ENCODE data around the gene PARD3. TPM values are rescaled to one million over a fixed set of nuclear protein-coding genes. Genes with fewer than 3 reads are reported as not detected.
"Not testable (repeated sequence)": the region's sequence is repeated elsewhere in the genome, so short reads cannot be mapped to it uniquely, and the experiment has no call there.

Gene PARD3
- total RNA-seq, 1 donor from 2014 or later = 0.93 TPM

DNA sequence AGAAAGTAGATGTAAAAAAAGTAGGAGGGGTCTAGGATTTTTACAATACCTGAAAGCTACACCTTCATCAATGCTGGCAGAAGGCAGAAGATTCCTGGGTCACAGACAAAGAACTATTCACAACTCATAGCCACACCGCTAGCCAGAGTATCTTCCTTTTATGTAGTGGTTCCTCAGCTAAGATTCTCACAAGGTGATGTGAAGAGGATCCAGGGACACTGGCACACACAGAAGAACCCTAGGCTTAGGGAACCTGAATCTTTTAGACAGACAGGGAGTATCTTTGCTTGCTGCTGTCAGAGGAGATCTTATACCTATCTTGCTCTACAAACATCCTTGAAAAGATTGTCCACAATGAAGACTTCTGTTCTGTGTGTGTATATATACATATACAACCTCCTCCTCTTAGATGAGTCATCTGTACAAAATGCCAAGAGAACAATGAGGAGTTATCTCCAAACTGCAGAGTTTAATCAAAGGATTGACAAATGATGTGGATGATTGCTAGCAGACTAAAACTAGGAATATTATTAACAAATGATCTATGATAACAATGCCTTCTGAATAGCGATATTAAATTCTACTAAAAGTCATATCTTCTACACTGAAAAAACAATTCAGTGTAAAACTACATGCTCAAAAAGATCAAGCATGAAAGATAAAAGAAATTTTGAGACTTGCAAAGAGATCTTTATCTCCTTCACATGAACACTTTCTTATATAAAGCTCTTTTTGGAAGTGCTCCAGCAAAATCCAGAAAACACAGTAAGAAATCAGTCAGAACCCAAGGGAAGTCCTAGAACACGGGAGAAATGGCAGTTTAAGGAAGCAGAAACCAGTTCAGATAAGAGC lies 409.3 kb downstream of the PARD3 start:
- intact Hi-C loops (cut with micrococcal nuclease) = no loop called here

DNA sequence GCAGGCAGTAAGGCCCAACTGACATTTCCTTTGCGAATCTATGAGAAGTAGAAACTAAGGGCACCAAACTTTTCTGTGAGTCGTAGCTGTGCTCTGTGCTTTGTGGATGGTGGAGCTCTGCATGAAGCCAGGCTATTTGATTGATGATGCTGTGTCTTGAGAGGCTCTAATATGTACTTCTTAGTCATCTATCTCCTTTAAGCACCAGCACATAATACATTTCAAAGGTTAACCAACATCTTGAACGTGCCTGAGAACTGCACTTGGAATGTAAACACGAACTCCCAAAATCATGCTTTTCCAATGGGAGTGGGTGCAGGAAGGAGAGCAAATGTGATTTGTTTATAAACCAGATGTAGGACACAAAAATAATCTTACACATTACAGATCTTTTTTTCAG lies 411.6 kb downstream of the PARD3 start:
- intact Hi-C loops (cut with micrococcal nuclease) = no loop called here

DNA sequence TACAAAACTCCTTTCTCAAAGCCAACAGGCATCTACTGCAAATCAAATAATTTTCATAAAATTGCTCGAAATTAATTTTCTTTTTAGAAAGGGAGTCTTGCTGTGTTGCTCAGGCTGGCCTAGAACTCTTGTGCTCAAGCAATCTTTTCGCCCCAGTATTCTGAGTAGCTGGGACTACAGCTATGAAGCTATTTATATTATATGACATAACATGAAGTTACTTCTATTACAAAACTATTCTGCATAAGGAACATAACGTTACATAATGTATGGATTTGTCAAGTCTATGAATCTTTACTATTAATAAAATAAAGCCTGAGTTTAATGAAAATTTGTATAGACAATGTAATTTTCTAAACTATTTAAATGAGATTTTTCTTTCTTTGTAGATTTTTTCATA lies 415.0 kb downstream of the PARD3 start:
- intact Hi-C loops (cut with micrococcal nuclease) = no loop called here

DNA sequence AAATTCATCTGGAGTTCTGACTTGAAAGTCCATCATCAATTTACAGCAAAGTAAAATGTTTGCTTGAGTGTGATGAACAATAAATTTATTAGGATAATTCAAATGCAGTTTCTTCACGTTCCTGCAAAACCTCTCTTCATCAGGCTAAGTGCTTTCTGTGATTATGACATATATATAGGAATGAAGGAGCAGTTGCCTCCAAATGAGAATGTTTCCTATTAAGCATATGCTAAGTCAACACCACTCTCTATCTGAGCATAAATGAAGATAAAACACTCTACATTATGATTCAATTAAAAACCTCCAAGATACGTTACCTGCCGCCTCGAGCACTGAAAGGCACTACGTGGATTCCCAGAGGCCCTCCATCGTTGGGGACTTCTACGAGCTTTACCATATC lies 416.1 kb downstream of the PARD3 start:
- intact Hi-C loops (cut with micrococcal nuclease) = no loop called here

DNA sequence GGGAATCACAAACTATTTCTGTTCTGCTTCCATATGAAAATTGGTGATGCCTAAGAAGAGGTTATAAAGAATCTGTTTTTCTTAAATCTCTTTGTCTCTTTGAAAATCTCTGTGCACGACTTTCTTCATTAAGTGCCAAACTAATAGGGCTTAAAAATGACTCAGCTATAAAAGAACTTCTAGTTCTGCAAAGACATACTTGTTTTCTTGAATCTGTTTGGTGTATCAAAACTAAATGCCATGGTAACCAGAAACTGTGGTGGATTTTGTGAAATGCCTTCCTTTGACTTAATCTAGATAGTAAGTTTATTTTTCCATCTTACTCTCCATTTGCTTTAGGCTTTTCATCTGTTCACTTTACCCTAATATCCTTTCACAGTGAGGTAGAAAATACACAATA lies 417.8 kb downstream of the PARD3 start:
- intact Hi-C loops (cut with micrococcal nuclease) = no loop called here

DNA sequence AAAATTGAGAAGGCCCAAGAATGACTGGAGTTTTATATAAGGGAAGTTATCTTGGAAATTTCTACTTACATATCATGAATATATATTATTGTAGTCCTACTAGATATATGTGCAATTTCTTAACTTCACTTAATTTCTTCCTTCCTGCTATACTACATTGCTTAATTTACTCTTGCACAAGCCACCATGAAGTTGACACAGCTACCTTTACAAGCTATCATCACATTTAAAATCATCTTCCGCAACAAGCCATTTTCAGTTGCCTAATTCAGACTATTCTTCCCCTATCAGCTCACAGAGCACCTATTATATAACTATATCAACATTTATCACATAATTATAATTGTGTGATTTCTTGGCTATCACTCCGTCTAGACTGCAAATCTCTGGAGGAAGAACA lies 418.4 kb downstream of the PARD3 start:
- intact Hi-C loops (cut with micrococcal nuclease) = no loop called here

DNA sequence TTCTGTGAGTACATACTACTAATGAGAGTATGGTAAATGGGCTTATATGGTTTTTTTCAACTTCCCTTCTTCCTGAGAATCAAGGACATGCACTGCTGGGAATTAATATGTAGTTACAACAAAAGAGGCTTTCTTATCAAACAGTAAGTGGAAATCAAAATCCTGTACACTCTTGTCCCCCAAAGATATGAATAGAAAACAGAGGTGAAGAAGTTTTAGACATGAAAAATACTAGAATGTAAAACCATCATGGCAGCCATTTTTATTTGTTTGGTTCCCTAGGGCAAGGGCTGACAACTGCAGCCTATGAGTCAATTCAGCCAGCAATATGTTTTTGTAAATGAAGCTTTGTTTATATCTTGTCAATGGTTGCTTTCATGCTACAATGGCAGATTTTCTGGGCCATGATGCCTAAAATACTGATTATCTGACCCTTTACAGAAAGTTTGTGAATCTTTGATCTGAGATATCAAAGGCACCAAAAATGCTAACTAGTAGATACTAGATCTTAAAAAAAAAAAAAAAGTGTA lies 422.4 kb downstream of the PARD3 start:
- intact Hi-C loops (cut with micrococcal nuclease) = no loop called here

DNA sequence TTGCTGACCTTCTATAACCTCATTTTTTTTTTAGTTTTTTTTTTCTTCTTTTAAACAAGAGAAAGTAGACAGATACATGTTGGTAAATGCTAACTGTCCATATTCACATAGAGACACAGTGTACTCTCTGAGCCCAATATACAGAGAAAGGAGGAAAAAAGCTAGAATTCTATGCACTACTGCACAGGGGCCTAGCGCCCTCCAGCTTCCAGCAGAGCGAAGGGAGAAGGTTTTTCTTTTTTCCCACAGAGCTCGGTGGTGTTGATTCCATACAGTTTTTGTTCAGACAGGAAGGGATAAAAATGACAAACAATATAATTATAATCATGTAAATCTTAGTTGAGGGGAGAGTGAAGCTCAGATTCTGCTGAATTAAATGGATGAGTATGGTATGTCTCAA lies 423.9 kb downstream of the PARD3 start:
- intact Hi-C loops (cut with micrococcal nuclease) = not testable (repeated sequence)

DNA sequence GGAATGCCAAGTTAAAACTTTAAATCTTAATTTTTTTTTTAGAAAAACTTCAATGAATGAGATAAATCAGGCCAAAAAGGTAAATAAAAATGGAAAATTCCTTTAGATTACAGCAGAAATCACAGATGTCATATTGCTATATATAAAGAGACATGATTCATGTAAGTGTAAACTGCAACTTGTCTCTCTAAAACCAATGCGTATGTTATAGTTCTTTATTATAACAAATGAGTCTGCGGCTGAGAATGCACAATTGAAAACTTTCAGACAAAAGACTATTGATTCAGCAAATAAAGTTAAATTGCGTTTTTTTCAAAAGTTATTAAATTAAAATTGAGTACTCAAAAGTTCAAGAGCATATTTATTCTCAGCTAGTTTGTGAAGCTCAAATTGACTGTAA lies 425.3 kb downstream of the PARD3 start:
- intact Hi-C loops (cut with micrococcal nuclease) = no loop called here

DNA sequence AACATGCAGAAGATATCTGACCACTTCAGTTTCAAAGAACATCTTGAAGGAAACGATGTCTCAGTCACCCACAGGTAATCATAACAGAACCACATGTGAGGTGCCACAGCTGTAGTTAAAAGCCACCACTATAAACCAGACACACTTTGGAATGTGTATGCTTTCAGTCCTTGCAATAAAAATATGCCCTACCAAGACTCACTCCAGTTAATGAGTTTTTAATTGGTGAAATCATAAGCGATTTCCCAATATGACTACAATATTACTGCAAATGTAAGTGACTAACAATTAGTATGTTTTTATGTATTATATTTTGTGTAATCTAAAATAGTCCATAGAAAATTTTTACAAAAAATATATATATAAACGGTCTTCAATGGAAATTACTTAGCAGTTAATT lies 428.2 kb downstream of the PARD3 start:
- intact Hi-C loops (cut with micrococcal nuclease) = no loop called here

DNA sequence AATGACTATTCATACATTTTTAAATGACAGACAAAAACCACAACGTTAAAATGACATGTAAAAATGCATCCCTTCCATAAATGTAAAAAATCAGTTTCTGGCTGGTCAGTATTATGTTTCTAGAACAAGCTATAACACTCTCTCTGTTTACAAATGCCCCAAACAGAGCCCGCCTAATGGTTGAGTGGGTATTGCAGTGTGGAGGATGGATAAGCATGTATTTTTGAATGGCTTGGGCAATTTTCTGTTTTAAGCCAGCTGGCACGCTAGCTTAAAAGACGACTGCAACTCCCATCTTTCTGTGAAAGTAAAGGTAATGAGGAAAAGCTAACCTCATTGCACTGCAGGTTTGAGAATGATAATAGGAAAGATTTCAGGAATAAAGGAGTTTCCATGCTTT lies 430.7 kb downstream of the PARD3 start:
- intact Hi-C loops (cut with micrococcal nuclease) = no loop called here

DNA sequence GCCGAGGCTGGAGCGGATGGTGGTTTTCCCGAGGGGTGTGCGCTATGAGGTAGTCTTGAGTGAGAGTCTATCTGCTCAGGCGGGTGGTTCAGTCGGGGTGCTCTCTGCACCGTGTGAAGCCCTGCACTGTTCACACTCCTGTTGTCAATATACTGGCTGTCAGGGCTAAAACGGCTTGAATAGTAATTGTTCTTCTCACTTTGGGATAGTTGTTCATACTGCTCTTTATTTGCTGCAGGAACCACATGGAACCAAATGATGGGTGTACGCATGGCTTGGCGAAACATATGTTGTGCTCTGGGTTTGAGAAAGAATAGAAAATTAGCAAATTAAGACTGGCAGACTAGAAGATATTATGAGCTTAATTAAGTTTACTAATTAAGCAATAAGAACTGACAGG lies 432.5 kb downstream of the PARD3 start:
- intact Hi-C loops (cut with micrococcal nuclease) = no loop called here

DNA sequence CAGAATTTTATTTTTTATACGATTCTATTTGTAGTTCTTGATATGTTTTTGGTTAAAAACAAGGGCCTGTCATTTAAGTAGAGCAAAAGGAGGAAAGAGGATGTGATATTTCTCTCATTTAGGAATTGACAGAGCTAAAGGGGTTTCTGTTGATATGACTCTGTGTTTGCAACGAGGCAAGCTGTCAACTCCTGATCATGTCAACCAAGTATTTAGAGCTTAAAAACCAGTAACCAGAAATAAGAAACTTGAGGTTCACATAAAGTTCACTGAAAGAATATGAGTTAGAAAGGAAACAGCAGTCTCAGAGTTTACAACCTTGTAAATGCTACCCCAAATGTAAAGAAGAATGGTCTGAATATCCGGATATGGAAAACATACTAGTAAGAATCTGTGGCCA lies 434.2 kb downstream of the PARD3 start:
- intact Hi-C loops (cut with micrococcal nuclease) = no loop called here

DNA sequence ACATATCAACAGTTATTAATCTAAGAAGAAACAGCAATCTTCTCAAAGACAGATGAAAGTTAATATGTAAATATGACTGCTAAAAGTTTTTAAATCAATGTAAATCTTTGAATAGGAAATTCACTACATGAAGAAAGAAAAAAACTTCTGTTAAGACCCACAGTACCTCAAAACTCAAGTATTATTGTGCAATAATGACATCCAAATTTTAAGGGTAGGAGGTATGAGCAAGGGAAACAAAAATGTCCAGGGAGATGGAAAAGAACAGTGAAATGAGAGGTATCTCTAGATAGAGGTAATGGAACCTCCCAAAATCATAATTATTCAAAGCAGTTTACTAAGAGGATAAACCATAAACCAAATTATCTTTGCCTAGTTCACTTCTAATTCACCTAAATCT lies 436.8 kb downstream of the PARD3 start:
- intact Hi-C loops (cut with micrococcal nuclease) = no loop called here

DNA sequence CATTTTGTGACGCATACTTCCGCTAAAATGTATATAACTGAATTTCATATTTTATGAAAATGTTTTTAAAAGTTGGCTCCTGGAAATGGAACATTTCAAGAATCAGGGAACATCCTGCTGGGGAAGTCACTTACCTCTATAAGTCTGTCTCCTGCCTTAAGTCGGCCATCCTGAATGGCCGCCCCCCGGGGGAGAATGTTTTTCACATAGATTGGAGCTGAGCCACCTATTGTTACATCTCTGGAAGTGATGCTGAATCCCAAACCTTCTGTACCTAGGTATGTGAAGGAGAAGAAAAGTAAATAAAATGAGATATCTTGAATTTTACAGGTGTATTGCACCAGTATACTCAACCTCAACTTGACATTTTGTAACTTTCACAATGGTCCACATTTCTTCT lies 437.3 kb downstream of the PARD3 start:
- intact Hi-C loops (cut with micrococcal nuclease) = no loop called here

DNA sequence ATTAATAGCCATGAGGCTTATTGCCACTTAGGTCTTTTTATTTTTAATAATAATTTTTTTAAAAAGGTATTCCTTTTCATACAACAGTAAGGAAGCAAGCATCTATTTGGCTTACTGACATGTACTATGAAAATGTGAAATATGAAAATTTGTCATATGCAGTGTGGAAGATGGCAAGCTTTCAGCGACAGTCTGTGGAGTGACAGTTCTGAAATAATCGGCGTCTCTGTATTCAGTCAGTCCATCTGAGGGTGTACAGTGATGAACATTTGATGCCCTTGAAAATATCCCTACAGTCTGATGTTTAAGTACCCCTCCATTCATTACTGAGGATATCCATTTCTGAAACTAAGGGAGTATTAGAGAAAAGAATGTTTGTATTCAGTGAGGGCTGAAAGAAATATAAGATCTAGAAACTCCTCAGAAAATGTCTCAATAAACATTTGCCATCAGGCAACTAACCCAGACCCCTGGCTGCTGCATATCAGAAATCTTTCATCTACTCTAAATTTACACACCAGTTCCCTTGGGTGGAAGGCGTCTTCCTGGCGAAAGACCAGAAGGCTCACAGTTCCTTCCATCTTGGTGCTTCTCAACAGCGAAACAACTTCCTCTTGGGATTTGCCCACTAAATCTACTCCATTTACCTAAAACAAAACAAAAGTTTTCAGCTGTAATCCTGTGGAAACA lies 440.6 kb downstream of the PARD3 start:
- intact Hi-C loops (cut with micrococcal nuclease) = no loop called here

DNA sequence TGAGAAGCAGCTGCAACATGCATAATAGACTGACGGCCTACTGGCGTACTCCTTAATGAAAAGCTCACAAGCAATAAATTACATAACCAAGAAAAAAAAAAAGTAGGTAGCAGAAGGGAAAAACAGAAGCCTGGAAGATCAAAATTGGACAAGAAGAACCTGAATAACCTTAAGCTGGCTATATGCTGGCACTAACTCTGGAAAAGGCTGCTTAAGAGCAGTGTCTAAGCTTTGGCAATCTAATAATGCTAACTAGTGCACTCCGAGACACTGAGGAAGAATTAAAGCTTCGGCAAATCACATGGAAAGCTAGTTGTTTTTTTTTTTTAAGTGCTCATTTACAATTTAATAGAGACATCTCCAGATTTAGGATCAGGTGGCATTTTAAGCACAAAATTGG lies 441.9 kb downstream of the PARD3 start:
- intact Hi-C loops (cut with micrococcal nuclease) = no loop called here

DNA sequence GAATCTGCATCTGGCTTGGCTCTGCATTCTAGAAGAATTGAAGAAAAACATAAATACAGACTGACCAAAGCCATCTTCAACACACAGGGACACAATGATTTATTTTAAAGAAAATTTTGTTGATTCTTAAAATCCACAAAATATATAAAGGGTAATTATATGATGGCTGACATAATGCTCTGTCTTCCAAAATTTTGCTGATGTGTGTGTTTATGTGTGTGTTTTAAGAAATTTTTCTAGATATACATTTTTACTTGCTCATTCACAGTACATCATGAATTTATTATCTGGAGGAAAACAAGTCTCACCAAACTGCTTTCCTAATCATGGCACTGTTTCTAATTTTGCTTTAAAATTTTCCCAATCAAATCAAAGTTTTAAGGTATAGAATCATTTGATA lies 442.6 kb downstream of the PARD3 start:
- intact Hi-C loops (cut with micrococcal nuclease) = no loop called here

DNA sequence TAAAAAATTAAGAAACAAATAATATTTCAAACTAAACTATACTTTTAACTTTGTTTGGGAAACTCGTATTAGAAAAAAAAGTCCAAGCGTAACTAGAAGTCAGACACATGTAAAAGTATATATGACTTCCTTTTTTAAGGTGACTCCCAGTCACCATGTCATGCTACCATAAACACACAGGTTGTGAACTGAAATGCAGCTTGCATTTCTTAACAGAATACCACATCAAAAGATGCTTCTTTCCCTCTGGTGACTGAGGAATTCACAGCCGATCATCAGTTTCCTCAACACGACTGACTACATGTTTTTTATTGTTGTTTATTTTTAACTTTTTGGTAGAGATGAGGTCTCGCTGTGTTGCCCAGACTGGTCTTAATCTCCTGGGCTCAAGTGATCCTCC lies 445.0 kb downstream of the PARD3 start:
- intact Hi-C loops (cut with micrococcal nuclease) = no loop called here

DNA sequence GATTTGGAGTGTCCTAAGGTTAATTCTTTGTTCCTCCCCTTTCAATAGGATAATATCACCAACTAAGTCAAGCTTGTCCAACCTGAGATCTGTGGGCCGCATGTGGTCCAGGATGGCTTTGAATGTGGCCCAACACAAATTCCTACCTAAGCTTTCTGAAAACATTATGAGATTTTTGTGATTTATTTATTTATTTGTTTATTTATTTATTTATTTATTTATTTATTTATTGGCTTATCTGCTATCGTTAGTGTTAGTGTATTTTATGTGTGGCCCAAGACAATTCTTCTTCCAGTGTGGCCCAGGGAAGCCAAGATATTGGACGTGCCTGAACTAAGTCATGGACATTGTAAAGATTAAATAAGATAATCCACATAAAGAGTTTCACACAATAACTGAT lies 446.0 kb downstream of the PARD3 start:
- intact Hi-C loops (cut with micrococcal nuclease) = no loop called here

DNA sequence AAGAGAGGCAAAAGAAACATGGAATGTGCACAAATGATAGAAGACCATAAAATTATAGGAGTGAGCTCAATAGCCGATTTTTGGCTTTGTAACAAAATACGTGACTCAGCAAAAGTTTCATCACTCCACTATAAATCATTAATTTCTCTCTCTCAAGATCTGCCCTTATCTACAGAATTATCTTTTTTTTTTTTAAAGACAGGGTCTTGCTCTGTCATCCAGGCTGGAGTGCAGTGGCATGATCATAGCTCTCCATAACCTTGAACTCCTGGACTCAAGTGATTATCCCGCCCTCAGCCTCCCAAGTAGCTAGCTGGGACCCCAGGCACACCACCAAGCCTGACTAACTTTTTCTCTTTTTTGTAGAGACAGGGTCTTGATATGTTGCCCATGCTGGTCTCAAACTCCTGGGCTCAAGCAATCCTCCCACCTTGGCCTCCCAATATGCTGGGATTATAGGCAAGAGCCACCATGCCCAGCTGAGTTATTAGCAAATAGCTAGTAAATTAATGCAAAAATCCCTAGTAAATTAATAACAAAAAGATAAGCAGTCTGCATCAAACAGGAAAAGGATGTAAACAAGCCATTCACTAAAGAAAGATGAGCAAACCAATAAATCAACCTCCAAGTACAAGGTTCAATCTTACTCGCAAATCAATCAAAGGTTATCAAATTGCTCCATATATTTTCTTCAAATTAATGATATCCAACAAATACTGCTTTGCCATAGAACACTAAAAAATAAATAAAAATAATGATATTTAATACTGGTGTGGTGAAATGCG lies 450.7 kb downstream of the PARD3 start:
- intact Hi-C loops (cut with micrococcal nuclease) = no loop called here

DNA sequence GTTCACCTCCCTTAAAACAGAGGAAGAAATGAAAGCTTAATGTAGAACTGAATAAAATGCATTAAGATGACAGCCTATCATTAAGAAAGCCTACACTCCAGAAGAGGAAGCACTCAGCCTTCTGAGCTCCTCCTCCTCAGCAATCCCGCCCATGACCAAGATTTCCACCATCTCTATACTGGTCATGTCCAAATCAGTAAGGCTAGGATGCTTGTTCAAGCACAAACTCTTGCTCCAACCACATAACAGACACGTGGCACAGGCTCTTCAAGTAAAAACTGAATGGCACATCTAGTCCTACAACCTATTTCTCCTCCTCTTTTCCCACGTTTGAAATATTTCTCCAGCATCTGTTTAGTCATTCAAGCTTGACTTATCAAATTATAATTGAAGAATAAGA lies 454.1 kb downstream of the PARD3 start:
- intact Hi-C loops (cut with micrococcal nuclease) = no loop called here
